ENCODE data around the gene STK32C.

- TF ChIP-seq CTCF (IDR thresholded peaks at IDR 0.05) (no peak), POLR2A (IDR thresholded peaks at IDR 0.05) (no peak)
Measured at GRCh38 chr10:132178672-132179545, 128.8 kb downstream of the STK32C start.

Data from right lobe of liver (tissue), 4 donors.